IPS-11a (cell line): ENCODE data around the gene CASQ1.

Source experiments
- H3K4me3 ChIP-seq: one replicate; pipeline ENCODE4 v1.5.1; 2013; ENCODE audit warnings: low read depth, low read length, control low read depth

Gene CASQ1

GRCh38 chr1:160204526-160205241 is 14.3 kb downstream of the CASQ1 start:
- no peak overlapping the region for H3K4me3 ChIP-seq

GRCh38 chr1:160205242-160206035 is 15.1 kb downstream of the CASQ1 start, which contains the start of gene PEA15:
TSS of gene PEA15 (plus strand) at chr1:160205384. CDS start at chr1:160211545, 6,161 bp downstream.
- H3K4me3 ChIP-seq, result peak within 1 kb of the TSS; percentile 74

- H3K4me3 ChIP-seq, result peak overlapping the region; percentile 74
These were observed 15.6 kb downstream of the CASQ1 start for GRCh38 chr1:160206036-160206389.

- H3K4me3 ChIP-seq, result peak overlapping the region; percentile 74
These were observed 16.2 kb downstream of the CASQ1 start for GRCh38 chr1:160206421-160207117.

GRCh38 chr1:160207118-160207650 is 16.8 kb downstream of the CASQ1 start:
- no peak overlapping the region for H3K4me3 ChIP-seq

- no peak overlapping the region for H3K4me3 ChIP-seq
These were observed 17.6 kb downstream of the CASQ1 start for GRCh38 chr1:160207771-160208556.

- no peak overlapping the region for H3K4me3 ChIP-seq
These were observed 18.4 kb downstream of the CASQ1 start for GRCh38 chr1:160208557-160209320.

GRCh38 chr1:160209321-160210046 is 19.1 kb downstream of the CASQ1 start:
- no peak overlapping the region for H3K4me3 ChIP-seq

- no peak overlapping the region for H3K4me3 ChIP-seq
These were observed 20.2 kb downstream of the CASQ1 start for GRCh38 chr1:160210561-160210960.

GRCh38 chr1:160211046-160211790 is 20.8 kb downstream of the CASQ1 start:
- no peak overlapping the region for H3K4me3 ChIP-seq

GRCh38 chr1:160214481-160215140 is 24.2 kb downstream of the CASQ1 start:
- no peak overlapping the region for H3K4me3 ChIP-seq

- H3K4me3 ChIP-seq, result no peak overlapping the region
These were observed 25.9 kb downstream of the CASQ1 start for GRCh38 chr1:160216301-160216700.

- no peak overlapping the region for H3K4me3 ChIP-seq
These were observed 27.2 kb downstream of the CASQ1 start for GRCh38 chr1:160217481-160218051.

- H3K4me3 ChIP-seq, result no peak overlapping the region
These were observed 28.9 kb downstream of the CASQ1 start for GRCh38 chr1:160219062-160219929.

- H3K4me3 ChIP-seq, result no peak overlapping the region
These were observed 29.9 kb downstream of the CASQ1 start for GRCh38 chr1:160220301-160220700.

GRCh38 chr1:160221089-160221488 is 30.7 kb downstream of the CASQ1 start:
- H3K4me3 ChIP-seq, result no peak overlapping the region

- no peak overlapping the region for H3K4me3 ChIP-seq
These were observed 32.2 kb downstream of the CASQ1 start for GRCh38 chr1:160222546-160222945.
